Colonic mucosa (tissue), 4 donors: ENCODE measurements around the gene ZNF692. TPM values are rescaled to one million over a fixed set of nuclear protein-coding genes. Genes with fewer than 3 reads are reported as not detected.

Experiments used
- DNase-seq: peaks from one replicate; pipeline ENCODE4 v3.0.0-alpha.2; 2020
- H3K27ac ChIP-seq: fragments of 200-600 bp; one replicate; pipeline ENCODE4 v1.8.0; 2021
- H3K27me3 ChIP-seq: fragments of 200-600 bp; one replicate; pipeline ENCODE4 v1.8.0; 2021
- H3K36me3 ChIP-seq: fragments of 200-600 bp; one replicate; pipeline ENCODE4 v1.8.0; 2021
- H3K4me1 ChIP-seq: fragments of 200-600 bp; one replicate; pipeline ENCODE4 v1.8.0; 2021; ENCODE audit warnings: mild to moderate bottlenecking
- H3K4me3 ChIP-seq: fragments of 200-600 bp; one replicate; pipeline ENCODE4 v1.8.0; 2021
- H3K9ac ChIP-seq, 2 donors: one replicate each; pipeline ENCODE4 v1.7.0; 2013; ENCODE audit warnings: control low read depth in 2 of 2, low read depth in 2 of 2, low read length in 2 of 2
- H3K9me3 ChIP-seq: fragments of 200-600 bp; one replicate; pipeline ENCODE4 v1.8.0; 2021
- intact Hi-C: fragments of 100-400 bp; cut with DNase I; formaldehyde crosslinking; loops from one replicate; pipeline ENCODE4 v1.14.1; 2022
- total RNA-seq, 2 donors: library from RNA; stranded (reverse); fragmentation: NEBNext Ultra II Directional in 1 of 2; extraction: Animal tissue kit (Norgen Biotek cat#: 25700) in 1 of 2; gene quantifications; one replicate each; pipeline ENCODE4 v1.2.1, GENCODE V29; 2021
- TF ChIP-seq, protein P1 (sequence below): fragments of 200-600 bp; IDR thresholded peaks from one replicate; pipeline ENCODE4 v1.8.0; 2022; ENCODE audit warnings: antibody characterized with exemption, mild to moderate bottlenecking
- donor health status: healthy.
- donor health status: DM: no; HTN: no; CAD: no.
- donor health status: DM: no; HTN: no; CAD: no.

The ZNF692 gene
- total RNA-seq, 2 donors from 2014 or later, result 20.9 to 46.9 TPM

DNA sequence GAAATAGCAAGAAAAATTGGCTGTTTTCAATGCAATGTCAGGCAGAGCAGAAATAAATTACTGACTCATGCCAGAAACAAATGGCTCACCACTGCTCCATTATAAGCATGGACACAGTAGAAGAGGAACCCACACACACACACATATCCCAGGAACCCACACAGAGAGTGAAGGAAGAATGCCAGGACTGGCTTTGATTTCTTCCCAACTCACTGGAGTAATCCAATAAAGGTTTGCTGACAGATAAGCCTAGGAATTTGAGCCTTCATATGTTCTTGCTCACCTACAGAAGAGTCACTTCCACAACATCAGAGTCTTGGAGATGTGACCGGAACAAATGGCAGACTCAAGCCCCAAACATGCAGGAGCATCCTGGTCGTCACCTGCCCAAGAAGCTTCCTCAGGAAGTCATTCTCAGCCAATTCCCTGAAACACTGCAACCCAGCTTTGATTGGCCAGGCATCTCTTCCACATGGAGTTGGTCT, 35.3 kb downstream of the ZNF692 start:
- Histone ChIP-seq H3K4me3 (no peak overlapping the region), H3K9ac (peak overlapping the region in 1 of 2 donors; percentile 24), H3K36me3 (no peaks in the 10 kb centered on the region), H3K27ac (no peak overlapping the region), H3K4me1 (peaks cover 22% of the 10 kb centered on the region), H3K9me3 (no peaks in the 10 kb centered on the region), H3K27me3 (no peaks in the 10 kb centered on the region)
- intact Hi-C loops, result no loop called here
- DNase-seq, result no peak
- TF ChIP-seq, protein P1, sequence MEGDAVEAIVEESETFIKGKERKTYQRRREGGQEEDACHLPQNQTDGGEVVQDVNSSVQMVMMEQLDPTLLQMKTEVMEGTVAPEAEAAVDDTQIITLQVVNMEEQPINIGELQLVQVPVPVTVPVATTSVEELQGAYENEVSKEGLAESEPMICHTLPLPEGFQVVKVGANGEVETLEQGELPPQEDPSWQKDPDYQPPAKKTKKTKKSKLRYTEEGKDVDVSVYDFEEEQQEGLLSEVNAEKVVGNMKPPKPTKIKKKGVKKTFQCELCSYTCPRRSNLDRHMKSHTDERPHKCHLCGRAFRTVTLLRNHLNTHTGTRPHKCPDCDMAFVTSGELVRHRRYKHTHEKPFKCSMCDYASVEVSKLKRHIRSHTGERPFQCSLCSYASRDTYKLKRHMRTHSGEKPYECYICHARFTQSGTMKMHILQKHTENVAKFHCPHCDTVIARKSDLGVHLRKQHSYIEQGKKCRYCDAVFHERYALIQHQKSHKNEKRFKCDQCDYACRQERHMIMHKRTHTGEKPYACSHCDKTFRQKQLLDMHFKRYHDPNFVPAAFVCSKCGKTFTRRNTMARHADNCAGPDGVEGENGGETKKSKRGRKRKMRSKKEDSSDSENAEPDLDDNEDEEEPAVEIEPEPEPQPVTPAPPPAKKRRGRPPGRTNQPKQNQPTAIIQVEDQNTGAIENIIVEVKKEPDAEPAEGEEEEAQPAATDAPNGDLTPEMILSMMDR, result no peak

DNA sequence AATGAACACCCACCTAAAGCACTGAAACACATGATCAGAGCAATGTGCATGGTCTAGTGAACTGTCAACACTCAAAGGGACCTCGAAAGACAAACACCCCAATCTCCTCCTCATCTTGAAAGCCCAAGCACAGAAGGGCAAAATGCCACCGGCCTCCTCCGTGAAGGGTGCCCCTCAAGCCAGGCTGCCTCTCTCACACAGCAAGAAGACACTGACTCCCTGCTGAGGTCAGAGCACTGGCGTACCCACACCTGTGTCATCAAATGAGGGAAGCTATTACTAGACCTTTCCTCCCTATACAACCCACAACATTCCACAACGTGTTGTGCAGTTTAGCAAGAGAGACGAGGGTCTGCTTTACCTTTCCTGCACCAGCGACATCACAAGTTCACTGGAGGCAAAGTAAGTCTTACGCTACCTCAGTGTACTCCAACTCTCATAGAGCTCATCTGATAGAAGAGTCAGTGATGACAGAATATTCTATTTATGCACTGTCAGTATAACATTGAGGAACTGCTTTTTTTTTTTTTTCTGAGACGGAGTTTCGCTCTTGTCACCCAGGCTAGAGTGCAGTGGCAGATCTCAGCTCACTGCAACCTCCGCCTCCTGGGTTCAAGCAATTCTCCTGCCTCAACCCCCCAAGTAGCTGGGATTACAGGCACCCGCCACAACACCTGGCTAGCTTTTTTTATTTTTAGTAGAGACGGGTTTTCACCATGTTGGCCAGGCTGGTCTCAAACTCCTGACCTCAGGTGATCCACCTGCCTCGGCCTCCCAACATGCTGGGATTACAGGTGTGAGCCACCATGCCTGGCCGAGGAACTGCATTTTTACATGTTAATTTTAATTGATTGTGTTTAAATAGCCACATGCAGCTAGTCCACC, 36.5 kb downstream of the ZNF692 start:
- Histone ChIP-seq H3K4me3 (no peak overlapping the region), H3K9me3 (no peaks in the 10 kb centered on the region), H3K27me3 (no peaks in the 10 kb centered on the region), H3K36me3 (no peaks in the 10 kb centered on the region), H3K4me1 (peaks cover 21% of the 10 kb centered on the region), H3K27ac (no peak overlapping the region), H3K9ac (no peak overlapping the region)
- TF ChIP-seq, protein P1, result no peak
- intact Hi-C loops, result no loop called here
- DNase-seq, result peak; percentile 10

DNA sequence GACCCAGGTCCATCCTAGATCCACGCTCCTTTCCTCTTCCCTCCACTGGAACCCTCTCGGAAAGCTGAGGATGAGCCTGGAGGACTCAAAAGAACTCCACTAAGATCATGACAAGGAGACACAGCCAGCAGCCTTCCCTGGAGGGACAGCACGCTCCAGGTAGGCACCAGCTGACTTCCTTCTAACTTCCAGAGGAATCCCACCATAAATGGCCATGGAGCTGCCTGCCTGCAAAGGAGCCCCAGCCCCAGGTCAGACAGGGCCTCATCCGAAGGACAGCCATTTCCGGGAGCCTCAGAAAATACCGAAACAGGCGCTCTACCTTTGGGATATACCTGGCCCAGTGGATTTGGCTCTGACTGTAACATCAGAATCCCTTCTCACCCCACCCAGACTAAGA, 37.2 kb downstream of the ZNF692 start:
- H3K4me3 ChIP-seq, result no peak overlapping the region
- intact Hi-C loops, result no loop called here
- TF ChIP-seq, protein P1, result no peak
- no peak overlapping the region for H3K27ac ChIP-seq
- DNase-seq, result peak; percentile 9
- peaks cover 15% of the 10 kb centered on the region for H3K4me1 ChIP-seq
- no peaks in the 10 kb centered on the region for H3K27me3 ChIP-seq
- H3K9me3 ChIP-seq, result no peaks in the 10 kb centered on the region
- H3K36me3 ChIP-seq, result no peaks in the 10 kb centered on the region
- no peak overlapping the region for H3K9ac ChIP-seq

DNA sequence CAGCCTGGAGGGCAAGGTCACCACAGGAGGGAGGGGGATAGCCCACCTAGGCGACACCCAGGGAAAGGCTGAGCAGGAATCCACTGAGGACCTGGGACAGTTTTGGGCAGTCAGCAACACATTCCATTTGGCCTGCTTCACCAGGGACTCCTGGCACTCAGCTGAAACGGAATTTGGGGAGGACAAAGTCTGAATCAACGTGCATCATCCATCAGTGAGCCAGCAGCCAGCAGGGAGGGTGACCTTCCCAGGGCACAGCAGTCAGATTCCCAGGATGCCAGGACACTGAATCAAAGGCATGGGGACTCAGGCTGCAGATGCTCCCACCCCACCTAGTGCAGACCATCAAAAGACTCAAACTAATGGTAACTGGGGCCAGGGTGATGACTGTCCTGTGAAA, 37.8 kb downstream of the ZNF692 start:
- no peaks in the 10 kb centered on the region for H3K36me3 ChIP-seq
- no peak for DNase-seq
- peaks cover 15% of the 10 kb centered on the region for H3K4me1 ChIP-seq
- H3K4me3 ChIP-seq, result no peak overlapping the region
- no peak overlapping the region for H3K27ac ChIP-seq
- no peaks in the 10 kb centered on the region for H3K9me3 ChIP-seq
- intact Hi-C loops, result no loop called here
- no peak overlapping the region for H3K9ac ChIP-seq
- TF ChIP-seq, protein P1, result no peak
- H3K27me3 ChIP-seq, result no peaks in the 10 kb centered on the region

DNA sequence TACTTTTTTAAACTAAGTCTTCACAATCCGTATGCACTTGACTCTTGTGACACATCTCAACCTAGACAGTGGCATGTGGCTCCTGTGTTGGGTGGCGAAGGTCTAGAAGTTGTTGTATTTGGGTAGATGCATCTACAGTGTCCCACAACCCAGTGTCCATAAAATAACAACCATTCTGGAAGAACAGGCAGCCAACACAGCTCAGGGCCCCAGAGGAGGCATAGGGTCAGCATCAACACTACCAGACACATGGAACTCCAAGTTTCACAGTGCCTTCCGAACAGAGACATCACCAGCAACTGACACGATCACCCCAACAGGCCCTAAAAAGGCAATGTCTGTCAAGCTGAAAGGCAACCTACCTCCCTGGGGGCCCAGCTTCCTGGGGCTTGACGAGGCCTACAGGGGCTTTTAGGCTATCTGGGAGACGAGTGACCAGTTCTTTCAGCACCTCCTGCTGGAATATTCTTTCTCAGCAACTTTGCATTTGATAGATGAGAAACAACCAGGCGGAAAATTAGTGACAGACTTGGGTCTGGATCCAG, 38.8 kb downstream of the ZNF692 start:
- peaks cover 15% of the 10 kb centered on the region for H3K4me1 ChIP-seq
- DNase-seq, result peak; percentile 12
- H3K27me3 ChIP-seq, result no peaks in the 10 kb centered on the region
- no peak overlapping the region for H3K27ac ChIP-seq
- TF ChIP-seq, protein P1, result no peak
- H3K9me3 ChIP-seq, result no peaks in the 10 kb centered on the region
- no peak overlapping the region for H3K9ac ChIP-seq
- H3K4me3 ChIP-seq, result no peak overlapping the region
- intact Hi-C loops, result no loop called here
- H3K36me3 ChIP-seq, result no peaks in the 10 kb centered on the region
